ENCODE data around the gene MEGF6.

The MEGF6 gene

GRCh38 chr1:3510956-3511250, 100.4 kb downstream of the MEGF6 start (continued):
- TF ChIP-seq TSHZ2 (CRISPR knock-in tag; IDR thresholded peaks at IDR 0.05) = no peak

- TF ChIP-seq TCF4 (CRISPR knock-in tag; IDR thresholded peaks at IDR 0.05; ENCODE audit: borderline replicate concordance) (no peak), ZFP30 (CRISPR knock-in tag; IDR thresholded peaks at IDR 0.05) (no peak), OSR1 (CRISPR knock-in tag; IDR thresholded peaks at IDR 0.05) (no peak), ZC3H10 (CRISPR knock-in tag; IDR thresholded peaks at IDR 0.05) (no peak), TSHZ2 (CRISPR knock-in tag; IDR thresholded peaks at IDR 0.05) (no peak), ZNF8 (CRISPR knock-in tag; IDR thresholded peaks at IDR 0.05) (no peak), CSDC2 (CRISPR knock-in tag; IDR thresholded peaks at IDR 0.05) (no peak), POU6F1 (CRISPR knock-in tag; IDR thresholded peaks at IDR 0.05; ENCODE audit: borderline replicate concordance, low read depth) (no peak), RARB (CRISPR knock-in tag; IDR thresholded peaks at IDR 0.05) (no peak)
- no peak for ATAC-seq
These were observed 101.0 kb downstream of the MEGF6 start for GRCh38 chr1:3510136-3510955.

DNA sequence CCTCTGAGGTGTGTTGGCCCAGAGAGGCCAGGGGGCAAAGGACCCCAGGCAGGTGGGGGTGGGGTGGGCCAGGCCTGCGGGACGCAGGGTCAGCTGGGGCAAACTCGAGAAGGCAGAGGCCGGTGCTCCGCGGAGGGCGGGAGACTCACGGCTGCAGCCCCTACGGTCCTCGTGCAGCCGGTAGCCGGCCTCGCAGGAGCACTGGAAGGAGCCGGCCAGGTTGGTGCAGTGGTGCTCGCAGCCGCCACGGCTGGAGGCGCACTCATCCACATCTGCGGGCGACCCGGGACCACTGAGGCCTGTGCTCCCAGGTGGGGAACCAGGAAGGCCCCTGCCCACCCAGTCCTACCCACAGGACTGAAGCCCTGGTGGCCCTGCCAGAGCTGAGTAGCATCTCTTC, 101.6 kb downstream of the MEGF6 start:
- TF ChIP-seq CSRNP3 (CRISPR knock-in tag; IDR thresholded peaks at IDR 0.05) = no peak
- TF ChIP-seq ZNF565 (CRISPR knock-in tag; conservative IDR thresholded peaks at IDR 0.05; ENCODE audit: low read depth) = no peak
- no peak for TF ChIP-seq ZNF70 (CRISPR knock-in tag; IDR thresholded peaks at IDR 0.05)
- TF ChIP-seq ZFP3 (CRISPR knock-in tag; IDR thresholded peaks at IDR 0.05) = no peak
- no peak for ATAC-seq

- TF ChIP-seq, protein P1, sequence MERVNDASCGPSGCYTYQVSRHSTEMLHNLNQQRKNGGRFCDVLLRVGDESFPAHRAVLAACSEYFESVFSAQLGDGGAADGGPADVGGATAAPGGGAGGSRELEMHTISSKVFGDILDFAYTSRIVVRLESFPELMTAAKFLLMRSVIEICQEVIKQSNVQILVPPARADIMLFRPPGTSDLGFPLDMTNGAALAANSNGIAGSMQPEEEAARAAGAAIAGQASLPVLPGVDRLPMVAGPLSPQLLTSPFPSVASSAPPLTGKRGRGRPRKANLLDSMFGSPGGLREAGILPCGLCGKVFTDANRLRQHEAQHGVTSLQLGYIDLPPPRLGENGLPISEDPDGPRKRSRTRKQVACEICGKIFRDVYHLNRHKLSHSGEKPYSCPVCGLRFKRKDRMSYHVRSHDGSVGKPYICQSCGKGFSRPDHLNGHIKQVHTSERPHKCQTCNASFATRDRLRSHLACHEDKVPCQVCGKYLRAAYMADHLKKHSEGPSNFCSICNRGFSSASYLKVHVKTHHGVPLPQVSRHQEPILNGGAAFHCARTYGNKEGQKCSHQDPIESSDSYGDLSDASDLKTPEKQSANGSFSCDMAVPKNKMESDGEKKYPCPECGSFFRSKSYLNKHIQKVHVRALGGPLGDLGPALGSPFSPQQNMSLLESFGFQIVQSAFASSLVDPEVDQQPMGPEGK (CRISPR knock-in tag; IDR thresholded peaks at IDR 0.05; ENCODE audit: borderline replicate concordance) = no peak
- TF ChIP-seq ISL1 (CRISPR knock-in tag; IDR thresholded peaks at IDR 0.05) = no peak
- no peak for TF ChIP-seq ARNTL (CRISPR knock-in tag; IDR thresholded peaks at IDR 0.05; ENCODE audit: borderline replicate concordance, low read depth)
- no peak for TF ChIP-seq TCF4 (CRISPR knock-in tag; IDR thresholded peaks at IDR 0.05; ENCODE audit: borderline replicate concordance)
- TF ChIP-seq, protein P2, sequence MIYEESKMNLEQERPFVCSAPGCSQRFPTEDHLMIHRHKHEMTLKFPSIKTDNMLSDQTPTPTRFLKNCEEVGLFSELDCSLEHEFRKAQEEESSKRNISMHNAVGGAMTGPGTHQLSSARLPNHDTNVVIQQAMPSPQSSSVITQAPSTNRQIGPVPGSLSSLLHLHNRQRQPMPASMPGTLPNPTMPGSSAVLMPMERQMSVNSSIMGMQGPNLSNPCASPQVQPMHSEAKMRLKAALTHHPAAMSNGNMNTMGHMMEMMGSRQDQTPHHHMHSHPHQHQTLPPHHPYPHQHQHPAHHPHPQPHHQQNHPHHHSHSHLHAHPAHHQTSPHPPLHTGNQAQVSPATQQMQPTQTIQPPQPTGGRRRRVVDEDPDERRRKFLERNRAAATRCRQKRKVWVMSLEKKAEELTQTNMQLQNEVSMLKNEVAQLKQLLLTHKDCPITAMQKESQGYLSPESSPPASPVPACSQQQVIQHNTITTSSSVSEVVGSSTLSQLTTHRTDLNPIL (CRISPR knock-in tag; IDR thresholded peaks at IDR 0.05; ENCODE audit: low read depth) = no peak
- TF ChIP-seq POU6F1 (CRISPR knock-in tag; IDR thresholded peaks at IDR 0.05; ENCODE audit: borderline replicate concordance, low read depth) = no peak
- TF ChIP-seq ZNF565 (CRISPR knock-in tag; conservative IDR thresholded peaks at IDR 0.05; ENCODE audit: low read depth) = no peak
- TF ChIP-seq ZFP3 (CRISPR knock-in tag; IDR thresholded peaks at IDR 0.05) = no peak
- TF ChIP-seq ZFP30 (CRISPR knock-in tag; IDR thresholded peaks at IDR 0.05) = no peak
- no peak for TF ChIP-seq ZC3H10 (CRISPR knock-in tag; IDR thresholded peaks at IDR 0.05)
- TF ChIP-seq ESRRG (CRISPR knock-in tag; IDR thresholded peaks at IDR 0.05) = no peak
- TF ChIP-seq BACH2 (CRISPR knock-in tag; IDR thresholded peaks at IDR 0.05; ENCODE audit: borderline replicate concordance) = no peak
- ATAC-seq = no peak
These were observed 102.4 kb downstream of the MEGF6 start for GRCh38 chr1:3508757-3509415.

Data from SK-N-SH treated with all-trans-retinoic acid at 6 μM for 48 hours (cell line).